H9 (cell line): ENCODE data around the gene SPECC1. TPM values are rescaled to one million over a fixed set of nuclear protein-coding genes. Genes with fewer than 3 reads are reported as not detected.

Source experiments
- DNase-seq: peaks from one replicate; pipeline ENCODE4 v3.0.0-alpha.2; 2017
- H2AFZ ChIP-seq: one replicate; pipeline ENCODE4 v1.6.1; 2013; ENCODE audit warnings: mild to moderate bottlenecking, low read length, control low read depth, moderate library complexity
- H2AK5ac ChIP-seq: 2 replicates; pipeline ENCODE4 v1.6.1; 2013; ENCODE audit warnings: low read length, control low read depth, mixed read lengths; ENCODE audit not compliant: insufficient read length
- H2BK120ac ChIP-seq: one replicate; pipeline ENCODE4 v1.6.1; 2013; ENCODE audit warnings: low read depth, mild to moderate bottlenecking, low read length, control low read depth, inconsistent platforms; ENCODE audit not compliant: poor library complexity, severe bottlenecking
- H2BK12ac ChIP-seq: 2 replicates; pipeline ENCODE4 v1.6.1; 2013; ENCODE audit warnings: low read length, control low read depth, mixed read lengths, low read depth; ENCODE audit not compliant: insufficient read length
- H2BK15ac ChIP-seq: 2 replicates; pipeline ENCODE4 v1.6.1; 2013; ENCODE audit warnings: low read depth, low read length, control low read depth
- H2BK20ac ChIP-seq: one replicate; pipeline ENCODE4 v1.6.1; 2013; ENCODE audit warnings: low read depth, mild to moderate bottlenecking, low read length, control low read depth, inconsistent platforms; ENCODE audit not compliant: poor library complexity, severe bottlenecking
- H2BK5ac ChIP-seq: 2 replicates; pipeline ENCODE4 v1.6.1; 2013; ENCODE audit warnings: low read length, control low read depth, mixed read lengths; ENCODE audit not compliant: insufficient read length
- H3K14ac ChIP-seq: 2 replicates; pipeline ENCODE4 v1.6.1; 2013; ENCODE audit warnings: low read length, control low read depth; ENCODE audit not compliant: insufficient read depth
- H3K18ac ChIP-seq: 2 replicates; pipeline ENCODE4 v1.6.1; 2013; ENCODE audit warnings: low read depth, mild to moderate bottlenecking, mixed read lengths, low read length, control low read depth; ENCODE audit not compliant: insufficient read length
- H3K23ac ChIP-seq: 2 replicates; pipeline ENCODE4 v1.6.1; 2013; ENCODE audit warnings: low read length, control low read depth, mixed read lengths, low read depth; ENCODE audit not compliant: insufficient read length
- H3K23me2 ChIP-seq: 2 replicates; pipeline ENCODE4 v1.6.1; 2013; ENCODE audit warnings: low read depth, mild to moderate bottlenecking, mixed read lengths, low read length, control low read depth; ENCODE audit not compliant: insufficient read length, poor library complexity, severe bottlenecking
- H3K27ac ChIP-seq: 2 replicates; pipeline ENCODE4 v1.5.1; 2013; ENCODE audit warnings: low read length, control low read depth, mixed read lengths, low read depth; ENCODE audit not compliant: insufficient read length
- H3K27me3 ChIP-seq: 2 replicates; pipeline ENCODE4 v1.6.1; 2013; ENCODE audit warnings: low read length, control low read depth, inconsistent platforms; ENCODE audit not compliant: insufficient read depth
- H3K4ac ChIP-seq: 2 replicates; pipeline ENCODE4 v1.6.1; 2013; ENCODE audit warnings: low read depth, mild to moderate bottlenecking, control low read depth, inconsistent platforms, low read length, moderate library complexity
- H3K4me1 ChIP-seq: 2 replicates; pipeline ENCODE4 v1.6.1; 2013; ENCODE audit warnings: low read length, control low read depth, inconsistent platforms; ENCODE audit not compliant: insufficient read depth
- H3K4me2 ChIP-seq: 2 replicates; pipeline ENCODE4 v1.6.1; 2013; ENCODE audit warnings: low read length, control low read depth, mixed read lengths; ENCODE audit not compliant: insufficient read length, insufficient read depth
- H3K56ac ChIP-seq: 2 replicates; pipeline ENCODE4 v1.6.1; 2013; ENCODE audit warnings: low read depth, mild to moderate bottlenecking, mixed read lengths, low read length, control low read depth; ENCODE audit not compliant: insufficient read length
- H3K79me1 ChIP-seq: 2 replicates; pipeline ENCODE4 v1.6.1; 2013; ENCODE audit warnings: low read depth, mild to moderate bottlenecking, moderate library complexity, low read length, control low read depth, inconsistent platforms; ENCODE audit not compliant: insufficient read depth, poor library complexity, severe bottlenecking
- H3K79me2 ChIP-seq: 2 replicates; pipeline ENCODE4 v1.6.1; 2013; ENCODE audit warnings: low read length, control low read depth, inconsistent platforms; ENCODE audit not compliant: insufficient read depth
- H3K9ac ChIP-seq: 2 replicates; pipeline ENCODE4 v1.6.1; 2013; ENCODE audit warnings: low read length, control low read depth, mixed read lengths; ENCODE audit not compliant: insufficient read length; ENCODE audit errors: extremely low read depth
- H3K9me3 ChIP-seq: one replicate; pipeline ENCODE4 v1.6.1; 2013; ENCODE audit warnings: low read depth, low read length, inconsistent platforms; ENCODE audit not compliant: control insufficient read depth
- H3T11ph ChIP-seq: one replicate; pipeline ENCODE4 v1.6.1; 2013; ENCODE audit warnings: mild to moderate bottlenecking, low read length, control low read depth, inconsistent platforms
- H4K20me1 ChIP-seq: one replicate; pipeline ENCODE4 v1.6.1; 2013; ENCODE audit not compliant: control insufficient read depth, insufficient read length, insufficient read depth
- H4K5ac ChIP-seq: 2 replicates; pipeline ENCODE4 v1.6.1; 2013; ENCODE audit warnings: low read depth, mild to moderate bottlenecking, mixed read lengths, low read length, control low read depth; ENCODE audit not compliant: insufficient read length
- H4K8ac ChIP-seq: replicated peaks from 2 replicates; pipeline ENCODE4 v1.6.1; 2013; ENCODE audit warnings: low read length, control low read depth, mixed read lengths, low read depth; ENCODE audit not compliant: insufficient read length
- H4K91ac ChIP-seq: 2 replicates; pipeline ENCODE4 v1.6.1; 2013; ENCODE audit warnings: low read depth, mild to moderate bottlenecking, moderate library complexity, mixed read lengths, low read length, control low read depth; ENCODE audit not compliant: insufficient read length
- H3K27ac Mint-ChIP-seq, 3 experiments: 2 replicates in 2 of 3; 3 replicates in 1 of 3; pipeline ENCODE4 v1.8.0; 2020 to 2021; ENCODE audit warnings: mixed read lengths in 3 of 3, mild to moderate bottlenecking in 1 of 3, moderate library complexity in 1 of 3
- H3K27me3 Mint-ChIP-seq: 2 replicates; pipeline ENCODE4 v1.8.0; 2021; ENCODE audit warnings: low read depth, mild to moderate bottlenecking, moderate library complexity, mixed read lengths
- H3K36me3 Mint-ChIP-seq, 3 experiments: 2 replicates in 2 of 3; 3 replicates in 1 of 3; pipeline ENCODE4 v1.8.0; 2020 to 2021; ENCODE audit warnings: low read depth in 3 of 3, mixed read lengths in 3 of 3; ENCODE audit not compliant: insufficient read depth in 1 of 3
- H3K4me1 Mint-ChIP-seq, 2 experiments: 2 replicates each; pipeline ENCODE4 v1.8.0; 2020; ENCODE audit warnings: mixed read lengths in 2 of 2
- H3K4me3 Mint-ChIP-seq, 2 experiments: 2 replicates in 1 of 2; 3 replicates in 1 of 2; pipeline ENCODE4 v1.8.0; 2020 to 2021; ENCODE audit warnings: mild to moderate bottlenecking in 2 of 2, mixed read lengths in 2 of 2, moderate library complexity in 1 of 2
- H3K9me3 Mint-ChIP-seq, 2 experiments: 2 replicates in 1 of 2; 3 replicates in 1 of 2; pipeline ENCODE4 v1.8.0; 2020; ENCODE audit warnings: mild to moderate bottlenecking in 2 of 2, mixed read lengths in 2 of 2, moderate library complexity in 1 of 2
- WGBS: extraction: QIAGEN DNeasy Blood & Tissue Kit; methylation state at CpG from one replicate; pipeline ENCODE4 v1.1.7; 2013; ENCODE audit warnings: missing lambda C conversion rate, low lambda C conversion rate, mixed read lengths; ENCODE audit not compliant: insufficient read length; ENCODE audit errors: extremely low coverage; 5-methylcytosine and 5-hydroxymethylcytosine counted together
- total RNA-seq: library from RNA; stranded (reverse); gene quantifications from 2 replicates; pipeline ENCODE4 v1.2.1, GENCODE V29; 2021
- TF ChIP-seq, protein P1 (sequence below): fragments of 200-600 bp; sonication (generic); conservative IDR thresholded peaks from 3 replicates; pipeline ENCODE4 v1.8.0; 2021; ENCODE audit warnings: antibody characterized with exemption, mild to moderate bottlenecking

Gene SPECC1
- total RNA-seq, 1 experiment from 2014 or later: 65.7 TPM

DNA sequence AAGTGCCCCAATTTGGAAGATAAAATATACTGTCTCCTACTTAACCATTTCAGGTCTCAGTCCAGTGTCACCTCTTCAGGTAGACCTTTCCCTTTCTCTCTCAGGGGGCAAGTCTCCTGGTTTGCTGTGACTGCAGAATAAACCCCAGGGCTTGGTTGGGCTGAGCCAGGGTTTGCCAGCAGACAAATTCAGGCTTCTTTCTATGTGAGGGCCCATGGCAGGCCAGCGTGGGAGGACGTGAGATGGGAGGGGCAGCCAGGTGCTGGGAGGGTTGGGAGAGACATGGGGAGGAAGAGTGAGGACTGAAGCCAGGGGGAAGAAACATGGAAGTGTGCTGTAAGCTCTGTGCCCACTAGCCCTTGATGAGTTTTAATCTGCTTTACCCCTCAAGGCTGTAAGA lies 163.2 kb downstream of the SPECC1 start:
- H4K5ac ChIP-seq: no peak overlapping the region
- no peak overlapping the region for H3K56ac ChIP-seq
- no peak overlapping the region for H3K18ac ChIP-seq
- Mint-ChIP-seq H3K27me3 (no peaks in the 10 kb centered on the region; the same call in 1 of the 2 replicates), H3K4me1 (peaks cover 57 to 61% of the 10 kb centered on the region in 2 experiments), H3K36me3 (no peaks in the 10 kb centered on the region), H3K9me3 (no peaks in the 10 kb centered on the region), H3K27ac (peak overlapping the region; percentile 34 to 68 (median 60); a peak in 3 of 7 replicates), H3K4me3 (no peak overlapping the region; a peak in 1 of 5 replicates)
- H3K27me3 ChIP-seq: no peaks in the 10 kb centered on the region
- TF ChIP-seq, protein P1, sequence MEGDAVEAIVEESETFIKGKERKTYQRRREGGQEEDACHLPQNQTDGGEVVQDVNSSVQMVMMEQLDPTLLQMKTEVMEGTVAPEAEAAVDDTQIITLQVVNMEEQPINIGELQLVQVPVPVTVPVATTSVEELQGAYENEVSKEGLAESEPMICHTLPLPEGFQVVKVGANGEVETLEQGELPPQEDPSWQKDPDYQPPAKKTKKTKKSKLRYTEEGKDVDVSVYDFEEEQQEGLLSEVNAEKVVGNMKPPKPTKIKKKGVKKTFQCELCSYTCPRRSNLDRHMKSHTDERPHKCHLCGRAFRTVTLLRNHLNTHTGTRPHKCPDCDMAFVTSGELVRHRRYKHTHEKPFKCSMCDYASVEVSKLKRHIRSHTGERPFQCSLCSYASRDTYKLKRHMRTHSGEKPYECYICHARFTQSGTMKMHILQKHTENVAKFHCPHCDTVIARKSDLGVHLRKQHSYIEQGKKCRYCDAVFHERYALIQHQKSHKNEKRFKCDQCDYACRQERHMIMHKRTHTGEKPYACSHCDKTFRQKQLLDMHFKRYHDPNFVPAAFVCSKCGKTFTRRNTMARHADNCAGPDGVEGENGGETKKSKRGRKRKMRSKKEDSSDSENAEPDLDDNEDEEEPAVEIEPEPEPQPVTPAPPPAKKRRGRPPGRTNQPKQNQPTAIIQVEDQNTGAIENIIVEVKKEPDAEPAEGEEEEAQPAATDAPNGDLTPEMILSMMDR: no peak
- peaks cover 13% of the 10 kb centered on the region; the same call in 1 of the 2 replicates for H3K79me2 ChIP-seq
- H2BK20ac ChIP-seq: no peak overlapping the region
- H3K4me1 ChIP-seq: peaks cover 13% of the 10 kb centered on the region; the same call in 1 of the 2 replicates
- H3K9me3 ChIP-seq: no peaks in the 10 kb centered on the region
- no peak overlapping the region for H3K14ac ChIP-seq
- H2BK12ac ChIP-seq: no peak overlapping the region
- H4K8ac ChIP-seq: no peak overlapping the region
- H3K27ac ChIP-seq: no peak overlapping the region
- no peak overlapping the region for H4K91ac ChIP-seq
- no peak overlapping the region for H2BK15ac ChIP-seq
- H3K4me2 ChIP-seq: no peak overlapping the region
- H3K79me1 ChIP-seq: peaks cover 10% of the 10 kb centered on the region
- H3K4ac ChIP-seq: no peak overlapping the region
- no peak overlapping the region for H3K9ac ChIP-seq
- H4K20me1 ChIP-seq: no peaks in the 10 kb centered on the region
- no peak overlapping the region for H2BK120ac ChIP-seq
- no peak overlapping the region for H2BK5ac ChIP-seq
- H3K23me2 ChIP-seq: no peaks in the 10 kb centered on the region
- peak; percentile 53 for DNase-seq
- H3K23ac ChIP-seq: no peak overlapping the region
- WGBS: no CpG with 5 or more reads among the region's 2 CpGs
- no peak overlapping the region for H2AK5ac ChIP-seq
- H2AFZ ChIP-seq: no peak overlapping the region
- H3T11ph ChIP-seq: no peak overlapping the region
